Right hindlimb (tissue), 1 donor: ENCODE measurements around the gene RIN3.

Experiments used
- DNase-seq: peaks from one replicate; pipeline ENCODE4 v3.0.0-alpha.2; 2018

RIN3 gene

GRCh38 chr14:92651758-92652406, 138.3 kb downstream of the RIN3 start:
- DNase-seq: no peak

GRCh38 chr14:92652413-92653151, 139.0 kb downstream of the RIN3 start:
- DNase-seq: no peak

- DNase-seq: no peak
Observed at GRCh38 chr14:92653162-92653651, 139.6 kb downstream of the RIN3 start.

GRCh38 chr14:92654239-92654901, 140.8 kb downstream of the RIN3 start:
- no peak for DNase-seq

- DNase-seq: no peak
Observed at GRCh38 chr14:92655419-92656201, 142.0 kb downstream of the RIN3 start.

- DNase-seq: no peak
Observed at GRCh38 chr14:92656306-92657081, 142.9 kb downstream of the RIN3 start.

GRCh38 chr14:92657457-92658142, 144.0 kb downstream of the RIN3 start:
- no peak for DNase-seq

GRCh38 chr14:92658160-92658559, 144.6 kb downstream of the RIN3 start:
- no peak for DNase-seq

GRCh38 chr14:92658684-92659083, 145.1 kb downstream of the RIN3 start:
- no peak for DNase-seq

- no peak for DNase-seq
Observed at GRCh38 chr14:92659765-92660561, 146.4 kb downstream of the RIN3 start.

GRCh38 chr14:92660571-92660970, 147.0 kb downstream of the RIN3 start:
- no peak for DNase-seq

GRCh38 chr14:92663049-92663448, 149.5 kb downstream of the RIN3 start:
- DNase-seq: no peak

GRCh38 chr14:92665661-92666110, 152.1 kb downstream of the RIN3 start:
- no peak for DNase-seq

GRCh38 chr14:92666251-92666650, 152.7 kb downstream of the RIN3 start:
- no peak for DNase-seq

GRCh38 chr14:92668276-92668973, 154.8 kb downstream of the RIN3 start:
- DNase-seq: no peak

- DNase-seq: peak; percentile 78
Observed at GRCh38 chr14:92670160-92670559, 156.6 kb downstream of the RIN3 start.

- DNase-seq: no peak
Observed at GRCh38 chr14:92670643-92671366, 157.2 kb downstream of the RIN3 start.

- DNase-seq: no peak
Observed at GRCh38 chr14:92673601-92674150, 160.1 kb downstream of the RIN3 start.

- no peak for DNase-seq
Observed at GRCh38 chr14:92675421-92675820, 161.8 kb downstream of the RIN3 start.
